ENCODE data around the gene DOCK11. TPM values are rescaled to one million over a fixed set of nuclear protein-coding genes. Genes with fewer than 3 reads are reported as not detected.

The DOCK11 gene
- total and polyA plus RNA-seq, 2 donors from 2014 or later, result 11.4 to 49.5 TPM

GRCh38 chrX:118614150-118614549 lies 118.5 kb downstream of the DOCK11 start:
- H3K27ac ChIP-seq (ENCODE audit: low read depth in 2 of 2, low read length in 2 of 2), result no peak overlapping the region
- no peak for TF ChIP-seq CTCF (IDR thresholded peaks at IDR 0.05; ENCODE audit: borderline replicate concordance, extremely low read depth, insufficient read depth)
- no peaks in the 10 kb centered on the region for H3K27me3 ChIP-seq (ENCODE audit: control insufficient read depth, insufficient read depth, low read length)
- DNase-seq (no peak), FAIRE-seq (no peak)
- no peak overlapping the region for H3K4me3 ChIP-seq (ENCODE audit: low read length in 3 of 3)
- H3K9me3 ChIP-seq (ENCODE audit: control insufficient read depth in 2 of 3, insufficient read depth in 1 of 3, low read length in 3 of 3), result no peaks in the 10 kb centered on the region
- intact Hi-C loops (cut with DNase I), result no loop called here
- no peak overlapping the region for H3K9ac ChIP-seq (ENCODE audit: low read length in 3 of 3)
- no peaks in the 10 kb centered on the region for H3K36me3 ChIP-seq (ENCODE audit: control insufficient read depth in 2 of 3, insufficient read depth in 3 of 3, low read length in 3 of 3)
- no peaks in the 10 kb centered on the region for H3K4me1 ChIP-seq (ENCODE audit: control insufficient read depth in 2 of 3, insufficient read depth in 2 of 3, low read depth in 1 of 3, low read length in 3 of 3)

- no peak overlapping the region for H3K9ac ChIP-seq (ENCODE audit: low read length in 3 of 3)
- H3K27me3 ChIP-seq (ENCODE audit: control insufficient read depth, insufficient read depth, low read length), result no peaks in the 10 kb centered on the region
- no peak overlapping the region for H3K27ac ChIP-seq (ENCODE audit: low read depth in 2 of 2, low read length in 2 of 2)
- no peak for TF ChIP-seq CTCF (IDR thresholded peaks at IDR 0.05; ENCODE audit: borderline replicate concordance, extremely low read depth, insufficient read depth)
- no peaks in the 10 kb centered on the region for H3K4me1 ChIP-seq (ENCODE audit: control insufficient read depth in 2 of 3, insufficient read depth in 2 of 3, low read depth in 1 of 3, low read length in 3 of 3)
- H3K9me3 ChIP-seq (ENCODE audit: control insufficient read depth in 2 of 3, insufficient read depth in 1 of 3, low read length in 3 of 3), result no peaks in the 10 kb centered on the region
- H3K4me3 ChIP-seq (ENCODE audit: low read length in 3 of 3), result no peak overlapping the region
- FAIRE-seq, result no peak
- peak in 1 of 5 donors; percentile 22 for DNase-seq
- intact Hi-C loops (cut with DNase I), result no loop called here
- no peaks in the 10 kb centered on the region for H3K36me3 ChIP-seq (ENCODE audit: control insufficient read depth in 2 of 3, insufficient read depth in 3 of 3, low read length in 3 of 3)
These were observed 119.5 kb downstream of the DOCK11 start for GRCh38 chrX:118615141-118615540.

- no peak for FAIRE-seq
- intact Hi-C loops (cut with DNase I), result no loop called here
These were observed 125.6 kb downstream of the DOCK11 start for GRCh38 chrX:118621081-118621759.

More at GRCh38 chrX:118621081-118621759, 125.6 kb downstream of the DOCK11 start:
- no peaks in the 10 kb centered on the region for H3K9me3 ChIP-seq (ENCODE audit: control insufficient read depth in 2 of 3, insufficient read depth in 1 of 3, low read length in 3 of 3)
- H3K9ac ChIP-seq (ENCODE audit: low read length in 3 of 3), result no peak overlapping the region
- no peak for TF ChIP-seq CTCF (IDR thresholded peaks at IDR 0.05; ENCODE audit: borderline replicate concordance, extremely low read depth, insufficient read depth)
- no peak overlapping the region for H3K27ac ChIP-seq (ENCODE audit: low read depth in 2 of 2, low read length in 2 of 2)
- no peaks in the 10 kb centered on the region for H3K27me3 ChIP-seq (ENCODE audit: control insufficient read depth, insufficient read depth, low read length)
- DNase-seq, result no peak
- H3K4me3 ChIP-seq (ENCODE audit: low read length in 3 of 3), result no peak overlapping the region
- H3K36me3 ChIP-seq (ENCODE audit: control insufficient read depth in 2 of 3, insufficient read depth in 3 of 3, low read length in 3 of 3), result no peaks in the 10 kb centered on the region
- no peaks in the 10 kb centered on the region for H3K4me1 ChIP-seq (ENCODE audit: control insufficient read depth in 2 of 3, insufficient read depth in 2 of 3, low read depth in 1 of 3, low read length in 3 of 3)
